NCI-H748 (cell line): ENCODE measurements around the gene AUTS2.

ENCODE experiments used
- DNase-seq: peaks from one replicate; lab custom pipeline; 2025; ENCODE audit not compliant: unreplicated experiment; lab: John Stamatoyannopoulos, UW

AUTS2 gene

GRCh38 chr7:70554646-70555045, 956.4 kb downstream of the AUTS2 start:
- no peak for DNase-seq

DNA sequence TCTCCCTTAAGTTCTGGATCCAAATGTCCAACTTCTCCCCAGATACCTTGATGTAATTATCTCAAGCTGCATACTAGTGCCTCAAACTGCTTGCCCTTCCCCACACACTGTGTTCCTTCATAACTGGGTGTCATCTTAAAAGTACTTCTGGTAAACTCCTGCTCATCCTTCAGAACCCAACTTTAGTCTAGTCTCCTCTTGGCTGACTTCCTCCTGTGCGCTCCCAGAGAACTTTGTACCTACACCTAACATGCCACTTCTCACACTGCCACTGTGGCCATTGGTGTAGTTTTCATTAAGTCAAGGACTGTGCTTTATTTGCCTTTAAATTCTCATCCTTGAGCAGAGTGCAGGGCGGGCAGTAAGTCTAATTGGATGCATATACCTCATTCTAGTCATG, 958.5 kb downstream of the AUTS2 start:
- no peak for DNase-seq

DNA sequence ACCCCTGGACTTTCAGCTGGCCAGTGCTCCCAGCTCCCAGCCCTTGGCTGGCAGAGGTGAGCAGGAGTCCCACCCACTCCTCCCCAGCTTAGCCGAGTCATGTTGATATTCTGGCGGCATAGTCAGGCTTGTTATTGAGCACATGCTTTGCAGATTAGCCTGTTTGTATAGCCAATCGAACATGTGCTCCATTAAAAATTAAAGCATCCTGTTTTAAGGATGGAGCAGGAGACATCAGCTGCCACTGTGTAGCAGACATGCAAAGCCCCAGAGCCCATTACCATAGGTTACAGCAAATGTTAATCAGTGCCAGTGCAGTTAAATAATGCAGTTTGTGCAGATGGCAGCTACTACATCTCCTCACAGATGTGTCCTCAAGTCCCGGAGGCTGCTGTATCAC, 959.1 kb downstream of the AUTS2 start:
- no peak for DNase-seq

DNA sequence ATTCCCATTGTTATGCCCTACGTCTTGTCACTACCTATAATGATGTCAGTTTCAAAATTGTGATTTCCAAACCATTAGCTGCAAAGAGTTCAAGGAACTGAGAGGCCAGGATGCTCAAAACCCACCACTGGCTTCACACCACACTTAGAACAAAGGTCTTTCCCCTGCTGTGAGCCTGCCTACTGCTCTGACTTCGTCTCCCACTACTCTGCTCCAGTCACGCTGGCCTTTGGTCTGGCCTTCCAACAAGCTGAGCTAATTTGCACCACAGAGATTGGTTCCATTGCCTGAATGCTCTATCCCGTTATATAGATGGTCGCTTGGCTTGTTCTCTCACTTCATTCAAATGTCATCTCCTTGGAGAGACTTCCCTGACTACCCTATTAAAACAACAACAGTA, 961.5 kb downstream of the AUTS2 start:
- no peak for DNase-seq

GRCh38 chr7:70563960-70564359, 965.7 kb downstream of the AUTS2 start:
- DNase-seq = no peak

DNA sequence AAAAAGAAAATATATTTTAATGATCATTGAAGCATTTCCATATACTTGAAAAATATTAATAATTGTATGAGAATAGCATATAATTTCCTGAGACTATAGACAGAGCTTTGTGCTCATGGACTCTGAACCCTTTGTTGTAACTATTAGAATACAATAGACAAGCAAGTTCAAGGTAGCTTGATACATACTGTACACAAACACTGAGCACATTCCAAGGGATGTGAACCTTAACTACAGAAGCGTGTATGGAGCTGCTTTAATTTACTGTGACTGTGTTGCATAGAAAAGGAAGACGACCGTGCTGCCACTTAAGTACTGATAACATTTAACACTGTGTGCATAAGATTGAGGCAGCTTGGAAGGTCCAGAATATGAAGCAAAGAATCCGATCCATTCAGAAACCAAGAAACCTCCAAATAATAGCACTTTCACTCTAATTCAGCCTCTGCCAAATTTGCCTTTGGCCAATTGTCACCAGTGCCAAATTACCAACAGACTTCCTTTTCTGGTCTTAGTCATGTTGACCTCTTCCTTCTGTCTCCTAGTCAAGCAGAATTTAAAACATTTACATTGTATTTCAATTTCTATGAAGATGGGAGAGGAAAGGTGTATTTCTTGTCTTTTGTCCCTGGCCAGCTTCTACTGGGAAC, 967.6 kb downstream of the AUTS2 start:
- no peak for DNase-seq

- no peak for DNase-seq
These were observed 968.4 kb downstream of the AUTS2 start for GRCh38 chr7:70566671-70567070.

GRCh38 chr7:70568674-70569334, 970.5 kb downstream of the AUTS2 start:
- DNase-seq = no peak

GRCh38 chr7:70569335-70569819, 971.1 kb downstream of the AUTS2 start:
- DNase-seq = peak; percentile 79

- DNase-seq = no peak
These were observed 971.8 kb downstream of the AUTS2 start for GRCh38 chr7:70570029-70570428.

DNA sequence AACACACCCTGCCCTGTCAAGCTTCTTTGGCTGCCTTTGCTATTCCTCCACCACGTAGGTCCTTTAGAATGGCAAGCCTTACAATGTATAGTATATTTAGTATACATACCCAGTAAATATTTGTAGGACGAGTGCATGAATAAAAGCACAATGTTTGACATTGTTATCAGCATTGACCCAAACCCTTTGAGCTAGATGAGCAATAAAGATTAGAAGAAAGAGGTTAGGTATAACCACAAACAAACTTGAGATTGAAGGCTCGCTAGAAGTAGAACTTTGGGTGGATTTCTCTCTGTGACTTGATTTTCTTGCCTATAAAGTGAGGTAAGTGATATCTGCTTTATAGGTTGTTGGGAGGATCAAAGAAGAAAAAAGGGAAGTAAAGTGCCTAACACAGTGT, 972.7 kb downstream of the AUTS2 start:
- no peak for DNase-seq

GRCh38 chr7:70571403-70571934, 973.2 kb downstream of the AUTS2 start:
- no peak for DNase-seq

- no peak for DNase-seq
These were observed 973.7 kb downstream of the AUTS2 start for GRCh38 chr7:70571961-70572360.

DNA sequence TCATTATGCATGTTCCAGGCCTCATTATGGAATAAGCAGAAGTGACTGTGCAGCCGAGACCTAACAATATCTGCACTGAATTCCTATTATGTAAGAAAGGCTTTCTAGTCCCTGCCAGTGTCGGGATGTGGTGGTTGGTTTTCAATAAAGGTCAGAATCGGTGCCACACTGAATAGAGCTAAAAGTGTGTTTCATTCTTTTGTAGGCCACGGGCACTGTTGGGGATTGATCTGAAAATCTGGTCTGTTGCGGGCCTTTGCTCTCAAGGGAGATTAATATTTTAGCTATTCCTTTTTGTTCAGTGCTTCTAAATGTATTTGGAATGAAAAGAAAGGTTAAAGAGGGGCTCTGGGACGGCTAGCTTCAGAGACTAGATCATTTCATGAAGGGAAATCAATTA, 974.3 kb downstream of the AUTS2 start:
- DNase-seq = no peak

DNA sequence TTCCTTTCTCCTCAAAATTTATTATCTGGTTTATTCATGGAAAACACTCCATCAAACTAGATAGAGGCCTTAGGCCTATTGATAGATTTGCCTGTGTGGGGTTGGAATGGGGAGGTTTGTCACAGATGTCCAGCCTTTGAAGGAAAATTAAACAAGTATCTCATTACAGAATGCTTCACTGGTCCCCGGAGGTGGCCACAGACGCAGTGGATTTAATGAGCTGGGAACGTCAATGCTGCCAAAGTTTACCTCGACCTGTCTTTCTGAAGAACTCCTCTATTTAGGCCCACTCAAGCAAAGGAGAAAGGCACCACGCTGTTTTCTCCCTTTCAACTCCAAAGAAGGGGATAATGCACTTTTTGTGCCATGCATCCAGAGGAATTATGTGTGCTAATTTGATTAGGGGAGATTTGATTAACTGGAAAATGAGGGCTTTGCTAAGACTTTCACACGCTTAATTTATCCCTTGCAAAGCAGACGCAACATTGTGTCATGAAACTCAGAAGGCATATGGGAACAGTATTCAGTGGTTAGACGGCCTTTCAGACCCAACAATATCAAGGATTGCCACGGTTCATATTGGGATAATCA, 974.9 kb downstream of the AUTS2 start:
- DNase-seq = peak; percentile 22

DNA sequence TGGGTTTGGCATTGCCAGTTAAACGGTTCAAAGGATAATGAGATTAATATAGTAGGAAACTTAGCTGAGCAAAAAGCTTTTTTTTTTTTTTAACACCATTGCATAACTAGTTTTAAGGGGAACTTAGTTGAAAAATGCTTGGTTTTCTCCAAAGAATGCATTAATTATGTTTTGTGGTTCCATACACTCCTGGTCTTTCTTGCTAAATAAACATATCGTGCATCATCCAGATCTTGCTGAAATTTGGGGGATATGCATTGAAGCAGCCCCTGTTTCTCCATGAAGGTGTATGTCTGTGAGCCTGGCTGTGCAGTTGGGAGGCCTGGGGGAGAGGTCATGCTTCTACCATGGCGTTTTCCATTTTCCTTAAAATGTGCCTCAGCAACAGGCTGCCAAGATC, 975.4 kb downstream of the AUTS2 start:
- no peak for DNase-seq

DNA sequence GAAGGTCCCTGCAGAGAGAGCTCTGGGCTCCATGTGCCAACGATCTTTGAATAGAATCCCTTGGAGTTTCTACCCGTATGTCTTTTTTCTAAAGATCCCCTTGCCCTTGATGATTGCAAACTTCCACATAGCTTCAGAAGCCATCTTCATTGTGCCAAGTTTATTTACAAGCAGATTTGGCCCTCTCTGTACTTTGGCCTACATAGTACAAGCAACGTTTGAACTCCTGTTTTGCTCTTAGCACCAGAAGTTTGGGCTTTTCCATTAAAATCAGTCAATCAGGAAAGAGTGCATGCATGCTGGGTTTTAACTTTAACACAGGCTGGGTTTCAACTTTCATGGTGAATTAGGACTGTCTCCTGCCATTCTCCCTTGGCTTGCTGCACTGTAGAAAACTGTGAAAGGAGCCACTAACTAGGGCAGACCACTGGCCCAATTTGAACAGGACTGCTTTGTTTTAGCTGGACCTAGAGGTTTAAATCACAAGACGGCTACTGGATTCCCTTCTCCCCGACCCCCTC, 976.1 kb downstream of the AUTS2 start:
- DNase-seq = no peak

- no peak for DNase-seq
These were observed 976.9 kb downstream of the AUTS2 start for GRCh38 chr7:70574970-70575799.

DNA sequence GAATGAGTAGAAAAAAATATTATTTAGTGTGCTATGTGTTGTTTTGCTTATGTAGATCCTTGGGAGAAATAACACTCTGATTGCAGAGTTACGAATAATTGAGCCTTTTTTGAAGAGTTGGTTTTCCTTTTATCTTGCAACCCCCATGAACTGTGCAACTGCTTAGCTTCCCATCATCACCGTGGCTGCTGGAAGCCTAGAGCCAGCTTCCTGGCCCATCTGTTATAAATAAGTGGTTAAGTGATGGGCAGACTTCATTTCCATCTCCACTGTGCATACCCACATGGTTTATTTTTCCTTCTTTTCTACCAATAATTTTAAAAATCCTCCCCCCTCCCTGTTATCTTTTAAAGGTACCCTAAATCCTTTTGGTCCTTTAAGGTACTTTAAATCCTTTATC, 978.8 kb downstream of the AUTS2 start:
- DNase-seq = no peak

- DNase-seq = no peak
These were observed 979.9 kb downstream of the AUTS2 start for GRCh38 chr7:70578131-70578530.
